ENCODE results near the gene ETV1. TPM values are rescaled to one million over a fixed set of nuclear protein-coding genes. Genes with fewer than 3 reads are reported as not detected.

ETV1 gene
- total RNA-seq, 4 donors from 2014 or later = 2.0 to 32.9 (median 3.0) TPM; not detected in 1

DNA sequence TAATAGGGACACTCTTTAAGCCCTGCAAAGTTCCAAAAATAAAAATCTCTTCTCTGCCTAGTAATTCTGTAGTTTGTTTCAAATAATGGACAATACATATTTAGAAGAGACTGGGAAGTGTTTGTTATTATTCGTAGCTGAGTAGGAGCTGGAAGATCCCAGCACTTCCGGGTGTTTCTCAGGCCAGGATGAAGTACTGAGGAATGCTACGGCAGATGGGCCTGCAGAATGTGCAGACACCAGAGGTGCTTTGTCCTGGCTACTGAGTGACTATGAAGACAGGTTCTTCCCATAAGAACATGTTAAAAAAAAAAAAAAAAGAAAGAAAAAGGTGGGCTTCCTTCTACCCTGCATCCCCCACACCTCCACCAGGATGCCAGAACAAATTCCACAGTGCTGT, 36.1 kb downstream of the ETV1 start:
- 80 to 95% methylated on average over 2 to 3 of the region's 3 CpGs for WGBS, 2 donors (ENCODE audit: low coverage in 1 of 2)

DNA sequence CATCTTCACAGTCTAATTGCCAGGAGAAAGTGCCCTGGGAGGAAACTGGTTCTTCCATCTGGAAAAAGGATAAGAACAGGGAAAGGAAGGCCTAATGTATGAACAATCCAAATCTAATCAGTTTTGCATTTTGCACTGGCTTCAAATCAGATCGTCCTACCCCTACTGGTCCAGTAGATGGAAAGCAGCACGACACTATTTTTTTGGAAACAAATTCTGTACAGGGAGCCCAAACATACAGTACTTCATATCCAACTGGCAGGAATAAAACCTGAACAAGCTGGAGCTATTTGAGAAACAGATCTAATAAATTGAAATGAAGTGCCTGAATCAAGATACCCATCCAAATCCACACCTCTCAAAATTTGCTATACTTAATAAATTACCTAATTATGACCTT, 36.5 kb downstream of the ETV1 start:
- 72 to 81% methylated on average over 2 of the region's 2 CpGs for WGBS, 2 donors (ENCODE audit: low coverage in 1 of 2)
- Histone ChIP-seq H3K9me3 (no peaks in the 10 kb centered on the region), H3K27me3 (no peaks in the 10 kb centered on the region), H3K27ac (no peak overlapping the region), H3K4me3 (no peak overlapping the region), H3K36me3 (no peaks in the 10 kb centered on the region), H3K4me1 (peaks cover 0 to 12% (median 0%) of the 10 kb centered on the region in 4 donors)
- TF ChIP-seq POLR2AphosphoS5 (IDR thresholded peaks at IDR 0.05) (no peak), POLR2A (IDR thresholded peaks at IDR 0.05) (no peak), EP300 (IDR thresholded peaks at IDR 0.05; ENCODE audit: low read depth) (no peak)
- TF ChIP-seq, protein P1, sequence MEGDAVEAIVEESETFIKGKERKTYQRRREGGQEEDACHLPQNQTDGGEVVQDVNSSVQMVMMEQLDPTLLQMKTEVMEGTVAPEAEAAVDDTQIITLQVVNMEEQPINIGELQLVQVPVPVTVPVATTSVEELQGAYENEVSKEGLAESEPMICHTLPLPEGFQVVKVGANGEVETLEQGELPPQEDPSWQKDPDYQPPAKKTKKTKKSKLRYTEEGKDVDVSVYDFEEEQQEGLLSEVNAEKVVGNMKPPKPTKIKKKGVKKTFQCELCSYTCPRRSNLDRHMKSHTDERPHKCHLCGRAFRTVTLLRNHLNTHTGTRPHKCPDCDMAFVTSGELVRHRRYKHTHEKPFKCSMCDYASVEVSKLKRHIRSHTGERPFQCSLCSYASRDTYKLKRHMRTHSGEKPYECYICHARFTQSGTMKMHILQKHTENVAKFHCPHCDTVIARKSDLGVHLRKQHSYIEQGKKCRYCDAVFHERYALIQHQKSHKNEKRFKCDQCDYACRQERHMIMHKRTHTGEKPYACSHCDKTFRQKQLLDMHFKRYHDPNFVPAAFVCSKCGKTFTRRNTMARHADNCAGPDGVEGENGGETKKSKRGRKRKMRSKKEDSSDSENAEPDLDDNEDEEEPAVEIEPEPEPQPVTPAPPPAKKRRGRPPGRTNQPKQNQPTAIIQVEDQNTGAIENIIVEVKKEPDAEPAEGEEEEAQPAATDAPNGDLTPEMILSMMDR (IDR thresholded peaks at IDR 0.05) = no peak
- DNase-seq = no peak
- in situ Hi-C loops (cut with MboI; ENCODE audit: low pct_ligation_motif_present in 1 of 4, low pct_unique_long_range_greater_than_20kb in 1 of 4, low sequenced_read_pairs in 3 of 4) = no loop called here
- intact Hi-C loops (cut with DNase I; ENCODE audit: low total_unique reads) = no loop called here

More for the DNA sequence above, 36.1 kb downstream of the ETV1 start:
- intact Hi-C loops (cut with DNase I; ENCODE audit: low total_unique reads) = no loop called here
- Histone ChIP-seq H3K9me3 (no peaks in the 10 kb centered on the region), H3K27ac (no peak overlapping the region), H3K4me3 (no peak overlapping the region), H3K27me3 (no peaks in the 10 kb centered on the region), H3K36me3 (no peaks in the 10 kb centered on the region), H3K4me1 (peaks cover 0 to 12% (median 0%) of the 10 kb centered on the region in 4 donors)
- in situ Hi-C loops (cut with MboI; ENCODE audit: low pct_ligation_motif_present in 1 of 4, low pct_unique_long_range_greater_than_20kb in 1 of 4, low sequenced_read_pairs in 3 of 4) = no loop called here
- TF ChIP-seq EP300 (IDR thresholded peaks at IDR 0.05; ENCODE audit: low read depth) = no peak
- no peak for TF ChIP-seq POLR2AphosphoS5 (IDR thresholded peaks at IDR 0.05)
- no peak for TF ChIP-seq POLR2A (IDR thresholded peaks at IDR 0.05)
- TF ChIP-seq, protein P1 (IDR thresholded peaks at IDR 0.05) = no peak
- DNase-seq = no peak

DNA sequence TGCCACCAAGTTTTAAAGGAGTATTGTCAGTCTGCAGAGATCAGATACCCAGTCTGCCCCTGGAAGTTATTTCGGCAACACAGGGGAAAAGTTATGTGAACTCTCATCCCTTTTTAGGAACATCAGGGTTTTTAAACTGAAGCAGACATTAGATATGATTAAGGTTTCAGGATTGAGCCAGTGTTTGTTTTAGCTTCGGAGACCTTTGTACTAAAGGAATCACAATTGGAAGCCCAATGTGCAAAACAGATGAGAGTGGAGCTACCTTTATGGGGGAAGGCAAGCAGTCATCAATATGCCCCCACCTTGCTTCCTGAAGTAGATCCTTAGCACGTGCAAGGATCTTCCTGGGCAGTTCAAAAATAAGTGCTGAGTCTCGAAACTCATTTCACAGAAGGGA, 39.5 kb downstream of the ETV1 start:
- Histone ChIP-seq H3K27me3 (no peaks in the 10 kb centered on the region), H3K36me3 (no peaks in the 10 kb centered on the region), H3K9me3 (no peaks in the 10 kb centered on the region), H3K4me3 (no peak overlapping the region), H3K27ac (no peak overlapping the region), H3K4me1 (peaks cover 0 to 12% (median 0%) of the 10 kb centered on the region in 4 donors)
- 38 to 50% methylated on average over 3 to 4 of the region's 4 CpGs for WGBS, 2 donors (ENCODE audit: low coverage in 1 of 2)
- TF ChIP-seq EP300 (IDR thresholded peaks at IDR 0.05; ENCODE audit: low read depth) (no peak), POLR2A (IDR thresholded peaks at IDR 0.05) (no peak), POLR2AphosphoS5 (IDR thresholded peaks at IDR 0.05) (no peak)
- TF ChIP-seq, protein P1 (IDR thresholded peaks at IDR 0.05) = no peak
- in situ Hi-C loops (cut with MboI; ENCODE audit: low pct_ligation_motif_present in 1 of 4, low pct_unique_long_range_greater_than_20kb in 1 of 4, low sequenced_read_pairs in 3 of 4) (no loop called here), intact Hi-C loops (cut with DNase I; ENCODE audit: low total_unique reads) (no loop called here)
- DNase-seq = no peak

DNA sequence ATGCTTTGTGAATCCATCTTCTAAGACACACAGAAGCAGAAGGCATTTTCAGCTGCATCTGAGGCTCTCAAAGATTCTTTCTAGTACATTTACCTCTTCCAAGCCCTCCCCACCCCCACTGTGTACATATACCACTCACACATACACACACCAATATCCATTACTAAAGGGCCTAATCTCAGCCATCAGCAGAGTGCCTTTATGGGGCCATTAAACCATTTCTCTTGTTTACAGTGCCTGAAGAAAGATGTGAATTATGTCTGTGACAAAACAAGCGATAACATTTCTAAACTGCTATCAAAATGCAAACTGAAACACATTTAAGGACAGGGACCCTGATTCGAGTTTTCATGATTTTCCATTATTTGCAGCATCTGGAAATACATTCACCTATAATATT, 40.0 kb downstream of the ETV1 start:
- intact Hi-C loops (cut with DNase I; ENCODE audit: low total_unique reads) = no loop called here
- Histone ChIP-seq H3K4me1 (peaks cover 0 to 12% (median 0%) of the 10 kb centered on the region in 4 donors), H3K27ac (no peak overlapping the region), H3K27me3 (no peaks in the 10 kb centered on the region), H3K4me3 (no peak overlapping the region), H3K9me3 (no peaks in the 10 kb centered on the region), H3K36me3 (no peaks in the 10 kb centered on the region)
- in situ Hi-C loops (cut with MboI; ENCODE audit: low pct_ligation_motif_present in 1 of 4, low pct_unique_long_range_greater_than_20kb in 1 of 4, low sequenced_read_pairs in 3 of 4) = no loop called here
- TF ChIP-seq POLR2A (IDR thresholded peaks at IDR 0.05) (no peak), POLR2AphosphoS5 (IDR thresholded peaks at IDR 0.05) (no peak), EP300 (IDR thresholded peaks at IDR 0.05; ENCODE audit: low read depth) (no peak)
- TF ChIP-seq, protein P1 (IDR thresholded peaks at IDR 0.05) = no peak
- peak; percentile 33 for DNase-seq
- 50 to 62% methylated on average over 2 of the region's 2 CpGs for WGBS, 2 donors (ENCODE audit: low coverage in 1 of 2)
